Measurements from ENCODE around the gene PHKB. TPM values are rescaled to one million over a fixed set of nuclear protein-coding genes. Genes with fewer than 3 reads are reported as not detected.

Gene PHKB
- polyA plus RNA-seq, 3 donors from 2014 or later, result 27.8 to 42.7 (median 30.6) TPM

DNA sequence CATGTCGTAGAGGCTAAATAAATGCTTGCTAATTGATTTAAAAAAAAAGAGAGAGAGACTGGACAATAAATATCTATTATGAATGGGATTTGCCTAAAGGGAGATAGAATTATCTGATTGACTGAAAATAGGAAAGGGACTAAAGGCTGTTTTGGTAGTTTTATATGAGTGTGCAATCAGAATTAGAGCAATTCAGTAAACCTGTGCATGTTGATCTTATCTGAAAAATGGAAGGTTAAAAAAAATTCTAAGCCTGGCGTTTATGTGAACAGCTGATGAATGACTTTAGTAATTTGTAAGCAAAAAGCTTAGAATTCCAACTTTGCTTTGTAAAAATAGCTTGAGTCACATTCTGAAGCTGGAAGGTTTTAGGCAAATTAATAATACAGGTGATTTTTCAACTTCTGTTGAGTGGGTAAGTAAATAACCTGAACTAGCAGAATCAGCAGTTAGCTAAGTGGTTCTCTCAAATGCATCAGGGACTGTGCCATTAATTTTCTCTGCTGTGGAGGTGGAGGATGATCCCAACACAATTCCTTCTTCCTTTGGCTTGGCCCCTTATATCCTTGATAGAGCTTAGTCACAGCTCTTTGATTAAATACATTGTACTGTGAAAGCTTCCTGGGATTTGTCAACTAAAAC, 254.4 kb downstream of the PHKB start:
- Mint-ChIP-seq H3K27ac (no peak overlapping the region), H3K4me3 (no peak overlapping the region), H3K36me3 (no peaks in the 10 kb centered on the region), H3K9me3 (no peaks in the 10 kb centered on the region), H3K4me1 (no peaks in the 10 kb centered on the region), H3K27me3 (ENCODE audit: low read depth in 3 of 3) (peaks cover 0 to 4% (median 3%) of the 10 kb centered on the region in 3 donors)
- no peak for DNase-seq

DNA sequence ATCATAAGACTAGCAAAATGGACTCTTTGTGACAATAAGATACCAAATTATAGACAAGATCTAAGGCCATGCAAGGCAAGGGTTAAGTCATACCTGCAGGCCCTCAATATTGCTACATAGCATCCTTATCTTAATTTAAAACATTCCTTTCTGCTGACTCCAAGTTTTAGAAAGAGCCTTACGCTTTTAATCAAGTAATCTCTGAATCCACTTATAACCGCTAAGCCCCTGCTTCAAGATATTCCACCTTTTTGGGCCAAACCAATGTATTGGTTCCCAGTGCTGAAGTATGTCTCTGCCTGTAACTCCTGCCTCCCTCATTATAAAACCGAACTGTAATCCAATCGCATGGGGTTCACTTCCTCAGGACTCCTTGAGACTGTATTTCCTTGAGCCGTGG, 255.4 kb downstream of the PHKB start:
- H3K4me1 Mint-ChIP-seq, result no peaks in the 10 kb centered on the region
- H3K27ac Mint-ChIP-seq, result no peak overlapping the region

DNA sequence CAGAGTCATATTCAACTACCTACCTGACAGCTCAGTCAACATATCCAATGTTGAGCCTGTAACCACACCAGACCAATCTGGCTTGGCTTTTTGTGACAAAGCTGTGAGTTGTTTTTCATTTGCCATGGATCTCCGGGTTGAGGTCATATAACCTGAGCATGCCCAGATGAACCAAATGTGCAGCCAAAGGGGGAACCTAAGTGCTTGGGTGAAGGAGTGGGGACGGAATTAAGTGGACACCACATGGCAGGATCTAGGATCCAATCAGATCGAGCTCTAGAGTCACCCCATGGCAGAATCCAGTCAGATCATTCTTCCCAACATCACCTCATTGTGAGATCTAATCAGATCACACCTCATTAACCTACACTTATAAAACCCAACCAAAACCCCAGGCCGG, 258.6 kb downstream of the PHKB start:
- DNase-seq, result no peak
- no peaks in the 10 kb centered on the region for H3K36me3 Mint-ChIP-seq
- no peaks in the 10 kb centered on the region for H3K9me3 Mint-ChIP-seq
- H3K4me1 Mint-ChIP-seq, result no peaks in the 10 kb centered on the region
- H3K27me3 Mint-ChIP-seq (ENCODE audit: low read depth in 3 of 3), result peaks cover 0 to 2% (median 0%) of the 10 kb centered on the region in 3 donors
- H3K4me3 Mint-ChIP-seq, result no peak overlapping the region
- no peak overlapping the region for H3K27ac Mint-ChIP-seq

More for the DNA sequence above, 255.4 kb downstream of the PHKB start:
- Mint-ChIP-seq H3K4me3 (no peak overlapping the region), H3K36me3 (no peaks in the 10 kb centered on the region), H3K27me3 (ENCODE audit: low read depth in 3 of 3) (peaks cover 0 to 4% (median 3%) of the 10 kb centered on the region in 3 donors), H3K9me3 (no peaks in the 10 kb centered on the region)
- DNase-seq, result no peak

DNA sequence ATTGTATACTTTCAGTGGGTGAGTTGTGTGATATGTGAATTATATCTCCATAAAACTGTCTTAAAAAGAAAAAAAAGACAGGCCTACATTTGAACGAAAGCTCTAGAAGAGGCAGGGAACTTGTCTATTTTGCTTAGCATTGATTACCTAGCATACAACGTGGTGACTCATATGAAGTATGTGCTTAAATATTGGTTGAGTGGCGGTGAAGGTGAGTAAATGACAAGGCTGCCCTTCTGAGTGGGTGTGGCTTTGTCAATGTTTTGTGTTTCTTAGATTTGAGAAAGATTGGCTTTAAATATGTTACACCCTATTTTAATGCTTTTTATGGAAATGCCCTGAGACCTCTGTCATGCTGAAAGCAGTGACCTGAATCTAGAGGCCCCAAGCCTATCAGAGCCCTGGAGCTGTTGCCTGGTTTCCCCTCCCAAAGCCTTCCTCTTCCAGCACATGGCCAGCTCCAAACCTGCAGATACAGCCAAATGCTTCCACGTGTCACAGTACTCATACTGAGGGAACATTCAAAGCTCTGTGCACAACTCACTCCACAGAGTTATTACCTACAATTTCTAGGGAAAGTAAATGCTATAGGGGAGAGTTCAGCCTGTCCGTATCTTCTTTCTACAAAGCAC, 260.0 kb downstream of the PHKB start:
- Mint-ChIP-seq H3K36me3 (no peaks in the 10 kb centered on the region), H3K4me1 (no peaks in the 10 kb centered on the region), H3K27ac (no peak overlapping the region), H3K4me3 (no peak overlapping the region), H3K27me3 (ENCODE audit: low read depth in 3 of 3) (peaks cover 0 to 3% (median 0%) of the 10 kb centered on the region in 3 donors), H3K9me3 (no peaks in the 10 kb centered on the region)
- no peak for DNase-seq

DNA sequence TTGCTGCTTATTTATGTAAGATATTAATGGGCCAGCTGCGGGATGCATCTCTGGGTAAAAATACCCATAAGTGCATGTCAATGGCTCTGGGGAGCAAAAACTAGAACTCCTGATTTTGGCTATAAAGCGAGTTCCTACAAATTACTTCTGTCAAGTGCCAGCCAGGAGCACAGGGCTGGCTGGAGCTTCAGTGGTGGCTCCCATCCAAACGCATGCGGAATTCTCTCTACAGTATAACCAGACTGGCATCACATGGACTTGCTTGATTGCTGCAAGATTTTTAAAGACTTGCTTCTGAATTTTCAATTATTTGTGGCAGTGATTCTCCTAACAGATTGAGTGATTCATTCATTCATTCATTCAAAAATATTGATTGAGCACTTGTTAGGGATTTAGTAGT, 260.9 kb downstream of the PHKB start:
- Mint-ChIP-seq H3K4me3 (no peak overlapping the region), H3K4me1 (no peaks in the 10 kb centered on the region), H3K27ac (no peak overlapping the region), H3K9me3 (no peaks in the 10 kb centered on the region), H3K27me3 (ENCODE audit: low read depth in 3 of 3) (peaks cover 0 to 3% (median 0%) of the 10 kb centered on the region in 3 donors), H3K36me3 (no peaks in the 10 kb centered on the region)
- no peak for DNase-seq

DNA sequence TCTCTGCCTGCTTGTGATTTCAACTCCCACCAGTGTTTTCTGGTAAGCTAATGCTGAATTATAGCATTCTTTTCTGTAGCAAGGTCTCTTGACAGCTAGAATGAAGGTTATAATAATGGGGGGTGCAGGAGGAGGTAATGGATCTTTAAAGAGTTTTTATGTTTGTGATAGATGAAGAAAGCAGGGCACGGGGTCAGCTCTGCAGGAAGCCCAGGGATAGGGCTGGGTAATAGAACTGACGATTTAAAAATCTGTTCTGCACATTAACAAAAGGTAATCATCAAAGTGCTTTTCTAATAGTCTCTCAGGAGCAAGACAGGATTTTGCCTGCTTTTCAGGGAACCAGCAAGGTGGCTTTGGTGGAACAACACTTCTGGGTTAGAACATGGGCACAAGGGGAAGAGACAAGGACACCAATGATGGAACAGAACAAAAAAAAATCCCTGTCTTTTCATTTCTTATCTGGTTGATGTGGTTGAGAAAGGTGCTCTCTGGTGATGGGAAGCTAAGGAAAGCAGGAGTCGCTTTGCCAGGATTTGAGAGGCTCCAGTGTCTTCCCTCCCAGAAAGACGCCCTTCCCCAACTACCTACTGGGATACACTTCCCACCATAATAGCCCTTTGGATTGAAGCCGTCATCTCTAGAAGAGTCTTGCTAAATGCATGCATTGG, 263.1 kb downstream of the PHKB start:
- H3K27me3 Mint-ChIP-seq (ENCODE audit: low read depth in 3 of 3), result peaks cover 0 to 3% (median 3%) of the 10 kb centered on the region in 3 donors

DNA sequence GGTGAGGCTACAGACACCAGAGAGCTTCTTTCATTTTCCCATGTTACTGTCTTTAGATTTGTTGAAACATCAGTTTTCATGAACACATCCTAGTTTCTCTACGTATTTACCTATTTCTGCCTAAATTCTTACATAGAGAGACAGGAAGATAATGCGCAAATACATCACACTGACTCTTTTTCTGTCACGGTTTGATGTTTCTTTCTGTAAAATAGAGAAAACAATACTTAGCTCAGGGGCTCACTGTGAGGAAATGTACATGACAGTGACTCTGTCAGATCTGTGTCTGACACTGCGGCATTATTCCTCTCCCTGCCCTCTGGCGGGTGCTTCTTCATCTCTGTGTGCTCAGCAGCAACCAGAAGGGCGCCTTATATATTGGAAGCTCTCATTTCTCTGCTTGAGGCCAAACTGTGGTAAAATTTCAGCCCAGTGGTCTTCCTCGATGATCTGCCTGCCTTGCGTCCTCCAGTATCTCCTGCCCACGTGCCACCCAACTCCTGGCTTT, 264.1 kb downstream of the PHKB start:
- H3K9me3 Mint-ChIP-seq, result no peaks in the 10 kb centered on the region
- H3K27me3 Mint-ChIP-seq (ENCODE audit: low read depth in 3 of 3), result peaks cover 0 to 3% (median 3%) of the 10 kb centered on the region in 3 donors
- no peak overlapping the region for H3K27ac Mint-ChIP-seq
- DNase-seq, result no peak
- no peak overlapping the region for H3K4me3 Mint-ChIP-seq
- no peaks in the 10 kb centered on the region for H3K36me3 Mint-ChIP-seq
- no peaks in the 10 kb centered on the region for H3K4me1 Mint-ChIP-seq

More for the DNA sequence above, 263.1 kb downstream of the PHKB start:
- Mint-ChIP-seq H3K4me3 (no peak overlapping the region), H3K36me3 (no peaks in the 10 kb centered on the region), H3K27ac (no peak overlapping the region), H3K9me3 (no peaks in the 10 kb centered on the region), H3K4me1 (no peaks in the 10 kb centered on the region)
- DNase-seq, result no peak

DNA sequence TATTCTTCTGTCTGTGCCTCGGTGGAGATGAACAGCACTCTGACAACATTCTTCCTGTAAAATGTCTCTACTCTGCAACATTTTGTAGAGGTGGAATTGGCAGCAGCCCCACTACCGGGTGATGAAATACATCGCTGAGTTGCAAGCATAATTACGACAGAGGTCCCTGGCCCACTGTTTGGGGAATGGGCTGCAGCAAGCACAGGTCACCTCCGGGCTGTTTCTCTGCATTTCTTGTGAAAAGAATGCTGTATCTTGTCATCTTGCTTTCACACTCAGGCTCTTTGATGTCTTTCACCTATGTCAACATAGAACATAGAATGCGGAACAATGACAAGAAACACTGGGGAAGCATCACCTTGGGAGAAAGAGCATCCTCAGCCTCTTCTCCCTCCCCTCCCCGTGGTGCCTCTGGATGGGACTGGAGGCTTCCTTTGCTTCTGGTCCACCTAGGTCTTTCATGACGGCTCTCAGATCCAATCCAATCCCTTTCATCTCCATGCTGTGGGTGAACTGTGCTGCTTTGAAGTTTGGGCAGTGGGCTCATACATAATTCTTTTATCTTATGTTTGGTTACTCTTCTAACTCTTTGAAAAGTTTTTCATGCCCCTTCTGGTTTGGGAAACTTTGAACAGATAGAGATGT, 265.0 kb downstream of the PHKB start:
- Mint-ChIP-seq H3K27me3 (ENCODE audit: low read depth in 3 of 3) (peaks cover 0 to 3% (median 3%) of the 10 kb centered on the region in 3 donors), H3K27ac (no peak overlapping the region), H3K4me1 (no peaks in the 10 kb centered on the region), H3K9me3 (no peaks in the 10 kb centered on the region), H3K4me3 (no peak overlapping the region), H3K36me3 (no peaks in the 10 kb centered on the region)
- no peak for DNase-seq

DNA sequence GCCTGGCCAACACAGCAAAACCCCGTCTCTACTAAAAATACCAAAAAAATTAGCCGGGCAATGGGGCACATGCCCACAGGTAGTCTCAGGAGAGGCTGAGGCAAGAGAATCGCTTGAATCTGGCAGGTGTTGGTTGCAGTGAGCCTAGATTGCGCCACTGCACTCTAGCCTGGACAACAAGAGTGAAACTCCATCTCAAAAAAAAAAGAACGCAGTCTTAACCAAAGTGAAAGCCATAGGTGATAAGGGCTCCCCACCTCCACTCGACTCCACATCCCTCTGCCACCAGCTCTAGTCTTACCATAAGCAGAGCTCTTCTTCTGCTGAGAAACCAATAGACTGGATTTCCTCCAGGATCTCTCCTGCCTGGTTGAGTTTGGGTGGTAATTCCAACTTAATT, 266.0 kb downstream of the PHKB start:
- Mint-ChIP-seq H3K9me3 (no peaks in the 10 kb centered on the region), H3K36me3 (no peaks in the 10 kb centered on the region), H3K27me3 (ENCODE audit: low read depth in 3 of 3) (peaks cover 2 to 3% (median 3%) of the 10 kb centered on the region in 3 donors), H3K4me1 (no peaks in the 10 kb centered on the region), H3K27ac (no peak overlapping the region), H3K4me3 (no peak overlapping the region)
- no peak for DNase-seq

DNA sequence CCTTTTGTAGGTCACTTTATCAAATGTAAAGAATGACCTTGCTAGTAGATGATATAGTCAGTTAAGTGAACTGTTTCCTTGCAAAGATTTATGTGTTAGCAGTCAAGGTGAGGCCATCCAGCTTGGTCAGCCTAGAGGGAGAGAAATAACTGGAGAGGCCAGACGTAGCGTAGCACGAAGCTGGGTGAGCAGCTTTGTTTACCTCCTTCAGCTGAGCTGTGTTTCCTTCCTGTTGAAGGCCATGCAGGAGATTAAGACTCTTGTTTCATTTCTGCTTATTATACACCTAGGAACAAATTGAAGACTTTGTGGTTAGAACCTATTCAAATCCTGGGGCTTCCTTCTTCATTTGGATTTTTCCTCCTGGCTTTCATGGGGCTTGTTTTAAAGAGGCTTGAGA, 267.1 kb downstream of the PHKB start:
- no peak for DNase-seq
- Mint-ChIP-seq H3K4me3 (no peak overlapping the region), H3K4me1 (no peaks in the 10 kb centered on the region), H3K36me3 (no peaks in the 10 kb centered on the region), H3K9me3 (no peaks in the 10 kb centered on the region), H3K27ac (no peak overlapping the region), H3K27me3 (ENCODE audit: low read depth in 3 of 3) (peaks cover 3 to 7% (median 3%) of the 10 kb centered on the region in 3 donors)

DNA sequence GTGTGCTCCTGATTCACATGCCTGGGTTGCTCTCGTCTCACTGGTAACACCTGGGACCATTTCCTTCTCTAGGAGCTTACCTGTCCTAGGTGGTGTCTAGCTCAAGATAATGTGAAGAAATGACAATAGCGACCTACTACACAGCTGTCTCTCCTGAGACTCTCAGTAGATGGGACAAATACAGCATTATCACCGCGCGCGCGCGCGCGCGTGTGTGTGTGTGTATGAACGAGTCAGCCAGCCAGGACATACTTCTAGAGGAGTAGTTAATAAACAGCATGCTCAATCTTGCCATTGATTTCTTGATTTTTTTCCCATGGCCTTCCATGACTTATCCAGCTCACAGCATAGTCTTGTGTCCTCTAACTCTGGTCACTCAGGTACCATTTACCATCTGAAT, 268.6 kb downstream of the PHKB start:
- H3K9me3 Mint-ChIP-seq, result no peaks in the 10 kb centered on the region
- peaks cover 3 to 7% (median 4%) of the 10 kb centered on the region in 3 donors for H3K27me3 Mint-ChIP-seq (ENCODE audit: low read depth in 3 of 3)
- no peak overlapping the region for H3K4me3 Mint-ChIP-seq
- H3K27ac Mint-ChIP-seq, result no peak overlapping the region
- H3K4me1 Mint-ChIP-seq, result no peaks in the 10 kb centered on the region
- DNase-seq, result no peak
- H3K36me3 Mint-ChIP-seq, result no peaks in the 10 kb centered on the region

DNA sequence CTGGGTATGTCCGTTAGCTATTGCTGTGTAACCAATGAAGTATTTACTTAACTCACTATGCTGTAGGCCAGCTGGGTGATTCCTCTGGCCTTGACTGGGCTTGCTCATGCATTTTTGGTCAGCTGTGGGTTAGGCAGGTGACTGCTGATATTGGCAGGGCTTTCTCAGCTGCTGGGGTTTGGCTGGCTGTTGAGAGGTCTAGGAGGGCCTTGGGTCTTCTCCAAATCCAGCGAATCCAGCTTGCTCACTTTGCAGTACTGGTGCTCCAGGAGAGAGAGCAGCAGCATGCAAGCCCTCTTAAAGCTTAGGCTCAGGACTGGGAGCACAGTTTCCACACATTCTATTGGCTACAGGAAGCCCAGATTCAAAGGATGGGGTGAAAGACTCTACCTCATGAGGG, 270.1 kb downstream of the PHKB start:
- H3K9me3 Mint-ChIP-seq, result no peaks in the 10 kb centered on the region

DNA sequence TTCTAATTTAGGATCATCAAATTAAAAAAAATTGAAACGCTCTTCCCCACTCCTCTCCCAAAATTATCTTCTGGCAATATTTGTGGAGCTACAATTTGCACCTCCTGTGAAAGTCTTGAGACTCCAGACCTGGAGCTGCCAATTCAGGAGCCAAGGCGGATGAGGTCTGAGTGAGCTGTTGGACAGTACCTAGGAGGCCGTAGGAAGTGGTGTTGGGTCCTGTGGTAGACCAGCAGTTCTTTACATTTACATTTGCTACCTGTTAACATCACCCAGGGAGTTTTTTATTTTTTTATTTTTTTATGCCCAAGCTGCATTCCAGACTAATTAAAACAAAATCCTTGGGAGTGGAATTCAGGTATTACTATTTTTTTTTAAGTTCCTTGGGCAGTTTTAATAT, 271.0 kb downstream of the PHKB start:
- peaks cover 1 to 7% (median 6%) of the 10 kb centered on the region in 3 donors for H3K27me3 Mint-ChIP-seq (ENCODE audit: low read depth in 3 of 3)
- no peaks in the 10 kb centered on the region for H3K9me3 Mint-ChIP-seq
- H3K4me3 Mint-ChIP-seq, result no peak overlapping the region
- no peak for DNase-seq
- no peaks in the 10 kb centered on the region for H3K36me3 Mint-ChIP-seq
- H3K27ac Mint-ChIP-seq, result no peak overlapping the region
- no peaks in the 10 kb centered on the region for H3K4me1 Mint-ChIP-seq

More for the DNA sequence above, 270.1 kb downstream of the PHKB start:
- Mint-ChIP-seq H3K27me3 (ENCODE audit: low read depth in 3 of 3) (peaks cover 1 to 7% (median 6%) of the 10 kb centered on the region in 3 donors), H3K4me3 (no peak overlapping the region), H3K36me3 (no peaks in the 10 kb centered on the region), H3K27ac (no peak overlapping the region), H3K4me1 (no peaks in the 10 kb centered on the region)
- no peak for DNase-seq
